Stimulated activated memory B cell treated with anti-CD40 and anti-IgM and Interleukin-4, amounts not matched to agents 10 μg/mL and 1 μg/mL and 100 μg/mL, for 72 hours (primary cell): ENCODE results near the gene DMRTC1B.
"Not testable (repeated sequence)": the region's sequence is repeated elsewhere in the genome, so short reads cannot be mapped to it uniquely, and the experiment has no call there.

Experiments used
- ATAC-seq: fragments of 150-1000 bp; cut with Tn5 transposase; 2 replicates; pipeline ENCODE4 v1.10.0; 2021
- H3K27ac Mint-ChIP-seq: one replicate; pipeline ENCODE4 v1.8.0; 2022; ENCODE audit warnings: mild to moderate bottlenecking, mixed read lengths
- H3K27me3 Mint-ChIP-seq: one replicate; pipeline ENCODE4 v1.8.0; 2022; ENCODE audit warnings: mixed read lengths
- H3K36me3 Mint-ChIP-seq: one replicate; pipeline ENCODE4 v1.8.0; 2022; ENCODE audit warnings: mixed read lengths
- H3K4me1 Mint-ChIP-seq: one replicate; pipeline ENCODE4 v1.8.0; 2022; ENCODE audit warnings: mixed read lengths
- H3K4me3 Mint-ChIP-seq: one replicate; pipeline ENCODE4 v1.8.0; 2022; ENCODE audit warnings: mild to moderate bottlenecking, moderate library complexity, mixed read lengths
- H3K9me3 Mint-ChIP-seq: one replicate; pipeline ENCODE4 v1.8.0; 2022; ENCODE audit warnings: mixed read lengths

The DMRTC1B gene

GRCh38 chrX:72837532-72837931 is 60.8 kb downstream of the DMRTC1B start:
- not testable (repeated sequence) for H3K9me3 Mint-ChIP-seq, H3K27ac Mint-ChIP-seq, ATAC-seq, H3K4me1 Mint-ChIP-seq, H3K36me3 Mint-ChIP-seq, H3K4me3 Mint-ChIP-seq, H3K27me3 Mint-ChIP-seq

GRCh38 chrX:72882898-72883297 is 106.2 kb downstream of the DMRTC1B start:
- H3K27me3 Mint-ChIP-seq, H3K36me3 Mint-ChIP-seq, H3K4me3 Mint-ChIP-seq, H3K4me1 Mint-ChIP-seq, ATAC-seq, H3K27ac Mint-ChIP-seq, H3K9me3 Mint-ChIP-seq: not testable (repeated sequence)

GRCh38 chrX:72889740-72890139 is 113.0 kb downstream of the DMRTC1B start:
- not testable (repeated sequence) for H3K36me3 Mint-ChIP-seq, H3K9me3 Mint-ChIP-seq, H3K27me3 Mint-ChIP-seq, H3K4me3 Mint-ChIP-seq, ATAC-seq, H3K27ac Mint-ChIP-seq, H3K4me1 Mint-ChIP-seq
